ENCODE measurements around the gene LRRC53. TPM values are rescaled to one million over a fixed set of nuclear protein-coding genes. Genes with fewer than 3 reads are reported as not detected.

LRRC53 gene, protein sequence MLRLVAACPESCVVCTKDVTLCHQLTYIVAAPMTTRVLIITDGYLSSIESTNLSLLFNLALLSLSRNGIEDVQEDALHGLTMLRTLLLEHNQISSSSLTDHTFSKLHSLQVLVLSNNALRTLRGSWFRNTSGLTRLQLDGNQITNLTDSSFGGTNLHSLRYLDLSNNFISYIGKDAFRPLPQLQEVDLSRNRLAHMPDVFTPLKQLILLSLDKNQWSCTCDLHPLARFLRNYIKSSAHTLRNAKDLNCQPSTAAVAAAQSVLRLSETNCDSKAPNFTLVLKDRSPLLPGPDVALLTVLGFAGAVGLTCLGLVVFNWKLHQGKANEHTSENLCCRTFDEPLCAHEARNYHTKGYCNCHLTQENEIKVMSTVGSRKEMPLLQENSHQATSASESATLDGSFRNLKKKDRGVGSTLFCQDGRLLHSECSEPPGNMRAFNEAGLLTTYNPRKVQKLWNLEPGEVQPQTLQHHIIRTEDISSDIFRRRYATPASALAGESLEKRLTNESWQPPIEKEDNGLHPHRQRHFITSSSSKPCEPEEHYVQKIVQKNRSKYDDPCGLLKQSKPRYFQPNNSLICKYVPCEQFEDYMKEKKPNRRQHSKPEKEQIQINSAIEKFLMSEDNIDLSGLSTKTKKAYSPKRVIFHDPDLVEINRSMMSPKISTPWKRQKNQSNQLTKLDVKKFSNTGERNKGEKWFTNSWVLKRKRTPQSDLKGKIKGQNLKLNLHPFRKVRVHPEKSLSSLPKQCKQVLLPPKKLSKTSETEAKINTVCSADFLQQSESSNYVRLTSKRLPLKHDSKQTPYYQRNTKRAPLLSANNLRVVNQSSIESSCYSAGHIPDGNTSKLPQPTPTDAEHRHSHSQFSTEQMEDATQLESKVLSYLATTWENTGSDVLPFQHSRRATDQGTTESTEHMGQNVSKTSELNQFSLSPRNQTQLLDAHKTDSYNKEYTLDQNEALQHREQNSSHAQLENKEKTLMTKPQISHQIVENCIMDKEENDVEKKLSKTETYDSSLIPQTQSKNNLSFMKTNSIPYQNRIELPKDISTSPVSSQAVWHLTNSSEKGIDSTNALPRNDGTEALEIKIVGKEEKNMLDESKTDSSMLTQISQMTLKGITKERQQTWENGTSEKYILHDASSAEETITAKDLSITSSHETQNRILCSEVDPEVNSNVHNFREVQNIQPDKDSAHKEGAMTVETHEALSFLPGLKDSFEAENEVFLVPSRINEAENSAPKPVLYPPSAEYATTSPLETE
- total RNA-seq (not detected), polyA plus RNA-seq (not detected)
- long read RNA-seq, donor 1 = 0 reads
- long read RNA-seq, donor 2 = 0 reads
- long read RNA-seq, donor 3, partial matches to known transcripts = 0 of 1 reads
- long read RNA-seq, donor 3, other reads (novel, unspliced or antisense) = 1 of 1 reads

DNA sequence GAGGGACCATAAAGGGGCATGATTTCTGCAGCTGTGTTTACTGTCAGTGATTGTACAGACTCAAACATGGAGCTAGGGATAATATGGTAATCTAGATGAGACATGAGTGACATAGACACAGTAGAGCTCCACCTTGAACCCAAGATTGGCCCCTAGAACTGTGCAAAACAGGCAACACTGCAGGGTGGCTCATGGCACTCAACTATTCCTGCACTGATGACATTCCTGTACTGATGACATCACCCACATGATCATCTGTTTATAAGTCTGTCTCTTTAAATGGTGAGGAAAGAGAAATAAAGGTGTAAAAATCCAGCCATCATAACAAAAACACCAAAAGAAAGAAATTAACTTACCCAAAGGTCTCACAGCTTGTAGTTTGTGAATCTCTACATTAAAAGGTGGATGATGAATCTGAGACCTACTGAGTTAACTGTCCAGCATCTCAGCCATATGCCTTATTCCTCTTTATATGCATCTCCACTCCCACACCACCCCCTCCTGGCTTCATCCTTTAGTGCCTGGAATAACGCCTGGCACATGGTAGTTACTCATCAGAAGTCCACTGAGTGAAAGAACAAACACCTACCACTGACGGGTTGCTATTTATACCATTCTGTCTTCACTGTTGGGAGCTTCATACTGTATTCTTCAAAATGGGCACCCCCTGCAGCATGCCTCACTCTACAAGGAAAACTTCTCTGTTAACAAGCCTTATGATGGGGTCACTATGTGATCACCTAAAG, at the start of gene LRRC53:
LRRC53 (minus strand) TSS at position 442 of the 746 bp plus-strand sequence. CDS start 29,262 bp downstream, outside the sequence.
- H3K27ac ChIP-seq = peak within 1 kb of the TSS in 1 of 10 donors; percentile 13
- peak; percentile 48 to 90 (median 80) for ATAC-seq
- intact Hi-C loops (cut with DNase I) = no loop called here
- peak in 1 of 2 donors; percentile 13 for DNase-seq
- H3K27me3 ChIP-seq = no peaks in the 10 kb centered on the region
- H3K4me3 ChIP-seq = no peak within 1 kb of the TSS
- TF ChIP-seq, protein P1, sequence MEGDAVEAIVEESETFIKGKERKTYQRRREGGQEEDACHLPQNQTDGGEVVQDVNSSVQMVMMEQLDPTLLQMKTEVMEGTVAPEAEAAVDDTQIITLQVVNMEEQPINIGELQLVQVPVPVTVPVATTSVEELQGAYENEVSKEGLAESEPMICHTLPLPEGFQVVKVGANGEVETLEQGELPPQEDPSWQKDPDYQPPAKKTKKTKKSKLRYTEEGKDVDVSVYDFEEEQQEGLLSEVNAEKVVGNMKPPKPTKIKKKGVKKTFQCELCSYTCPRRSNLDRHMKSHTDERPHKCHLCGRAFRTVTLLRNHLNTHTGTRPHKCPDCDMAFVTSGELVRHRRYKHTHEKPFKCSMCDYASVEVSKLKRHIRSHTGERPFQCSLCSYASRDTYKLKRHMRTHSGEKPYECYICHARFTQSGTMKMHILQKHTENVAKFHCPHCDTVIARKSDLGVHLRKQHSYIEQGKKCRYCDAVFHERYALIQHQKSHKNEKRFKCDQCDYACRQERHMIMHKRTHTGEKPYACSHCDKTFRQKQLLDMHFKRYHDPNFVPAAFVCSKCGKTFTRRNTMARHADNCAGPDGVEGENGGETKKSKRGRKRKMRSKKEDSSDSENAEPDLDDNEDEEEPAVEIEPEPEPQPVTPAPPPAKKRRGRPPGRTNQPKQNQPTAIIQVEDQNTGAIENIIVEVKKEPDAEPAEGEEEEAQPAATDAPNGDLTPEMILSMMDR (IDR thresholded peaks at IDR 0.05) = peak in 3 of 9 donors; percentile 20 to 25 (median 24)
- no peaks in the 10 kb centered on the region for H3K9me3 ChIP-seq
- 36 to 38% methylated on average over 2 of the region's 2 CpGs for WGBS, 2 donors
- no peaks in the 10 kb centered on the region for H3K36me3 ChIP-seq
- H3K4me1 ChIP-seq = peaks cover 0 to 7% (median 0%) of the 10 kb centered on the region in 9 donors

DNA sequence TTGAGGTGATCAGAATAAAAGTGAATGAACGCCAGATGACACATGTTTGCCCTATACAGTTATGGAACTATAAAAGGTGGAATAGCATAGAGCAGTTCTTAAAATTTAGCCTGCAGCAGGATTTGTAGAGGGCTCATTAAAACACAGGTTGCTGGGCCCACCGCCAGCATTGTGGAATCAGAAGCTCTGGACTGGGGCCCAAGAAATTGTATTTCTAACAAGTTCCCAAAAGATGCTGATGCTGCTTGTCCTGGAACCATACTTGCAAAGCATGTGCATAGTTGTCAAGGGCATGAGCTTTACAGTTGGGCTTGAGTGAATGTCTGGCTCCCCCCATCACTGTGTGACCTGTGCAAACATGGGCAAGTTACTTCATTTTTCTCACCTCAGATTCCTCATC, 37.5 kb upstream of the LRRC53 start:
- Histone ChIP-seq H3K9me3 (no peaks in the 10 kb centered on the region), H3K36me3 (no peaks in the 10 kb centered on the region), H3K4me3 (no peak overlapping the region), H3K27ac (no peak overlapping the region), H3K27me3 (no peaks in the 10 kb centered on the region), H3K4me1 (no peaks in the 10 kb centered on the region)
- TF ChIP-seq, protein P1 (IDR thresholded peaks at IDR 0.05) = no peak
- 89 to 93% methylated on average over 2 of the region's 2 CpGs for WGBS, 2 donors
- intact Hi-C loops (cut with DNase I) = no loop called here
- no peak for DNase-seq
- ATAC-seq = no peak

DNA sequence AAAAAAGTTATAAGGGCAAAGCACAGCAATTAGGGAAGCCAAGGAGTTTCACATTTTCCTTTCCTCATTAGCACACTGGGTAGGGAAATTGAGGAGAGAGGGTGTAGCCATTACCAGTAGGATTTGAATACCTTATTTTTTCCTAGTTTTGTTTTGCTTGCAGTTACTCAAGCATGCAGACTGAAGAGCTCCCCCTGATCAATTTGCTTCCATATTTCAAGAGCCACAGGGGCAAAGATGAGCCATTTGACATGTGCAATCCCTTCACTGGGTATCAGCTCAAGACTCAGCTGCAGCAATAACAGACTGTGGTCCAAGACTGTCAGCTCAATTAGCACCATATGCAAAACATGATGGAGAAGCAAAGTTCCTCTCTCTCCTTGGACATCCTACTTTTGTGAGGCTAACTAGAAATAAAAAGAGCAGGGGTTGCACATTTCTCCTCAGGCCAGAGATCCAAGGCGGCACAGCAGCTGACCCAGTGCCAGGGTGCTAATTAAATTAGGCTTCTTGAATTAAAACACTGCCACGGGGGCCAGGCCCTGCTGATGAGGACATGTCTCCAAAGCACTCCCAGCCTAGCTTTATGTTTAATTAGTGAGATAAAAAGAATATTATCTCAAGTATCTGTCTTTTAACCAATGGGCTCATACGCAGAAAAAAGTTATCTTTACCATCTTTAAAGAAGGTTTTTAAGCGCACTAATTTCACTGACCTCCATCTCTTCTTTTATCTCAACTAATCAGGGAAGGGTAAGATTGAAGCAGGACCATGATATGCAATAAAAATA, 36.7 kb upstream of the LRRC53 start:
- Histone ChIP-seq H3K27ac (no peak overlapping the region), H3K9me3 (no peaks in the 10 kb centered on the region), H3K36me3 (peaks cover 0 to 5% (median 0%) of the 10 kb centered on the region in 9 donors), H3K4me1 (no peaks in the 10 kb centered on the region), H3K4me3 (no peak overlapping the region), H3K27me3 (no peaks in the 10 kb centered on the region)
- 71 to 75% methylated on average over 4 of the region's 4 CpGs for WGBS, 2 donors
- DNase-seq (no peak), ATAC-seq (no peak)
- TF ChIP-seq, protein P1 (IDR thresholded peaks at IDR 0.05) = no peak
- intact Hi-C loops (cut with DNase I) = no loop called here

All from heart right ventricle (tissue), 16 donors.